Measurements from ENCODE around the gene IL5RA.

The IL5RA gene

DNA sequence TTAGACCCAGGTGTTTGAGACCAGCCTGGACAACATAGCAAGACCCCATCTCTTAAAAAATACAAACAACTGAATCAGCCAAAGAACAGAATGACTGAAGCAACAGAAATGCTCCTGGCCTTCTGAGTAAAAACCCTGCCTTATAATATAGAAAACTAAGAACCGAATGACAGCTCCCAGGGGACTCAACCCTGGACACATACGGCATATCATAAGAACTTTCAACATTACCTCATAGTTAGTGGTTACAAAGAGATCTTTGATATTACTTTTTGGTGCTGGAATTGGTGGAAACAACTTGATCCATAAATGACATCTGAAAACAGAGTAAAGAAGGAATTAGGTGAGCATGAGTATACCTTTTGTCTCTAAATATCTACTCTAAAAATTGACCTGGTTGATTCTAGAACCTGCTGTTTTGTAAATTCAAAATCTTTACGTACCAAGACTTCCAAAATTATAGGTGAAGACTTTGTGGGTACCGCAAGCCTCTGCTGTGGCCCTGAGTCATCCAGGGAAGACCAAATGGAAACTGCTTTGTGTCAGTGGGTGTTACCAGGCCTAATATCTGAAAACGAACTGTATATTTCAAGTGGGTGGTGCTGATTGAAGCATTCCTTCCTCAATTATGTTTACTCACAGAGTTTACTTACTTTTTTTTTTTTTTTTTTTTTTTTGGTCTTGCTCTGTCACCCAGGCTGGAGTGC, 35.5 kb downstream of the IL5RA start:
- no peaks in the 10 kb centered on the region for H3K27me3 ChIP-seq (ENCODE audit: insufficient read depth, low read length, poor library complexity)
- TF ChIP-seq CTCF (IDR thresholded peaks at IDR 0.05; ENCODE audit: borderline replicate concordance, extremely low read depth, low read length, poor library complexity, severe bottlenecking) (no peak), EZH2 (IDR thresholded peaks at IDR 0.05; ENCODE audit: borderline replicate concordance, low read depth, low read length, severe bottlenecking) (no peak)
- no peak overlapping the region for H3K27ac ChIP-seq (ENCODE audit: low read length)
- DNase-seq (no peak), ATAC-seq (ENCODE audit: insufficient read depth, low read depth) (no peak)
- H3K9me3 ChIP-seq (ENCODE audit: insufficient read depth, low read length, severe bottlenecking): no peaks in the 10 kb centered on the region
- H3K4me3 ChIP-seq (ENCODE audit: low read depth in 1 of 2, low read length in 2 of 2): no peak overlapping the region
- no peaks in the 10 kb centered on the region for H4K20me1 ChIP-seq (ENCODE audit: insufficient read depth, low read length)
- no peak overlapping the region for H3K9ac ChIP-seq (ENCODE audit: low read depth, low read length)
- H3K4me2 ChIP-seq (ENCODE audit: insufficient read depth, low read length): no peak overlapping the region
- H3K4me1 ChIP-seq (ENCODE audit: insufficient read depth, low read length): no peaks in the 10 kb centered on the region
- H3K79me2 ChIP-seq (ENCODE audit: insufficient read depth, low read length): no peaks in the 10 kb centered on the region
- no peaks in the 10 kb centered on the region for H3K36me3 ChIP-seq (ENCODE audit: insufficient read depth, low read length)
- no peak overlapping the region for H2AFZ ChIP-seq (ENCODE audit: low read depth, low read length)

DNA sequence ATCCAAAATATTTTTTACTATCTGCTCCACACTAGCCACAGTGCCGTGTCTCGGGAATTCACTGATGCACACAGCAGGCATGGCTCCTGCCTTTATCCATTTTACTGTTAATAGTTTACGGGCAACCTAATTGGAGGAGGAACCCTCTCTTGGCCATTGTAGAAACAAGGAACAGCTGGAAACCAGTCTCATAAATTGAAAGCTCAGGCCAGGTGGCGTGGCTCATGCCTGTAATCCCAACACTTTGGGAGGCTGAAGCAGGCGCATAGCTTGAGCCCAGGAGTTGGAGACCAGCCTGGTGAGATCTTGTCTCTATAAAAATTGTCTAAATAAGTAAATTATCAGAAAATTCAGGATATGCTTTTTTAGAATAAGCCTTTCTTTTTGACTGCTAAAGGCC, 39.0 kb downstream of the IL5RA start:
- no peaks in the 10 kb centered on the region for H3K27me3 ChIP-seq (ENCODE audit: insufficient read depth, low read length, poor library complexity)
- no peak overlapping the region for H3K4me2 ChIP-seq (ENCODE audit: insufficient read depth, low read length)
- H3K9ac ChIP-seq (ENCODE audit: low read depth, low read length): no peak overlapping the region
- no peak overlapping the region for H2AFZ ChIP-seq (ENCODE audit: low read depth, low read length)
- no peak for TF ChIP-seq EZH2 (IDR thresholded peaks at IDR 0.05; ENCODE audit: borderline replicate concordance, low read depth, low read length, severe bottlenecking)
- no peak for TF ChIP-seq CTCF (IDR thresholded peaks at IDR 0.05; ENCODE audit: borderline replicate concordance, extremely low read depth, low read length, poor library complexity, severe bottlenecking)
- H3K9me3 ChIP-seq (ENCODE audit: insufficient read depth, low read length, severe bottlenecking): no peaks in the 10 kb centered on the region
- H3K79me2 ChIP-seq (ENCODE audit: insufficient read depth, low read length): no peaks in the 10 kb centered on the region
- H3K36me3 ChIP-seq (ENCODE audit: insufficient read depth, low read length): no peaks in the 10 kb centered on the region
- no peak overlapping the region for H3K4me3 ChIP-seq (ENCODE audit: low read depth in 1 of 2, low read length in 2 of 2)
- no peaks in the 10 kb centered on the region for H4K20me1 ChIP-seq (ENCODE audit: insufficient read depth, low read length)
- ATAC-seq (ENCODE audit: insufficient read depth, low read depth): no peak
- H3K4me1 ChIP-seq (ENCODE audit: insufficient read depth, low read length): no peaks in the 10 kb centered on the region
- no peak overlapping the region for H3K27ac ChIP-seq (ENCODE audit: low read length)
- DNase-seq: no peak

- H3K4me3 ChIP-seq (ENCODE audit: low read depth in 1 of 2, low read length in 2 of 2): no peak overlapping the region
- ATAC-seq (ENCODE audit: insufficient read depth, low read depth) (no peak), DNase-seq (no peak)
- H3K27ac ChIP-seq (ENCODE audit: low read length): no peak overlapping the region
- no peaks in the 10 kb centered on the region for H4K20me1 ChIP-seq (ENCODE audit: insufficient read depth, low read length)
- no peaks in the 10 kb centered on the region for H3K36me3 ChIP-seq (ENCODE audit: insufficient read depth, low read length)
- no peaks in the 10 kb centered on the region for H3K9me3 ChIP-seq (ENCODE audit: insufficient read depth, low read length, severe bottlenecking)
- H3K27me3 ChIP-seq (ENCODE audit: insufficient read depth, low read length, poor library complexity): no peaks in the 10 kb centered on the region
- no peak overlapping the region for H3K9ac ChIP-seq (ENCODE audit: low read depth, low read length)
- H3K79me2 ChIP-seq (ENCODE audit: insufficient read depth, low read length): no peaks in the 10 kb centered on the region
- H2AFZ ChIP-seq (ENCODE audit: low read depth, low read length): no peak overlapping the region
- no peaks in the 10 kb centered on the region for H3K4me1 ChIP-seq (ENCODE audit: insufficient read depth, low read length)
- H3K4me2 ChIP-seq (ENCODE audit: insufficient read depth, low read length): no peak overlapping the region
- no peak for TF ChIP-seq CTCF (IDR thresholded peaks at IDR 0.05; ENCODE audit: borderline replicate concordance, extremely low read depth, low read length, poor library complexity, severe bottlenecking)
- TF ChIP-seq EZH2 (IDR thresholded peaks at IDR 0.05; ENCODE audit: borderline replicate concordance, low read depth, low read length, severe bottlenecking): no peak
Observed at GRCh38 chr3:3069723-3070122, 40.5 kb downstream of the IL5RA start.

Measured in DND-41 (cell line).